H1 (cell line): ENCODE results near the gene GKN2.

Experiments
- CEBPB ChIP-seq: IDR thresholded peaks from 2 replicates; pipeline ENCODE4 v1.6.1; 2012; ENCODE audit warnings: low read depth, low read length
- CHD1 ChIP-seq: IDR thresholded peaks from 2 replicates; pipeline ENCODE4 v1.6.1; 2012; ENCODE audit warnings: low read depth, low read length, improper control_type of control experiment
- CHD7 ChIP-seq: fragments of 300-600 bp; sonication (generic); IDR thresholded peaks from 2 replicates; pipeline ENCODE4 v1.7.1; 2012; ENCODE audit warnings: low read length, moderate library complexity, mild to moderate bottlenecking, inconsistent platforms; ENCODE audit not compliant: insufficient replicate concordance
- CREB1 ChIP-seq: IDR thresholded peaks from 2 replicates; pipeline ENCODE4 v1.6.1; 2012; ENCODE audit warnings: inconsistent platforms
- CTCF ChIP-seq, 3 experiments: IDR thresholded peaks; 1 replicate in 2 of 3; 2 replicates in 1 of 3; pipeline versions ENCODE4 v1.5.1 to v1.6.1; 2011; ENCODE audit warnings: low read length in 3 of 3, mild to moderate bottlenecking in 3 of 3, inconsistent platforms in 2 of 3, low read depth in 1 of 3, moderate library complexity in 1 of 3; ENCODE audit not compliant: insufficient read depth in 1 of 3; ENCODE audit errors: control extremely low read depth in 1 of 3
- EZH2 ChIP-seq: fragments of 200-600 bp; sonication (generic); IDR thresholded peaks from 2 replicates; pipeline ENCODE4 v1.7.1; 2012; ENCODE audit warnings: low read depth, mild to moderate bottlenecking, moderate library complexity, low read length, inconsistent platforms; ENCODE audit not compliant: severe bottlenecking
- JUN ChIP-seq: IDR thresholded peaks from 2 replicates; pipeline ENCODE4 v1.6.1; 2011; ENCODE audit warnings: low read depth, mild to moderate bottlenecking, improper control_type of control experiment, low read length
- POLR2A ChIP-seq, 2 experiments: IDR thresholded peaks; 1 replicate in 1 of 2; 2 replicates in 1 of 2; pipeline ENCODE4 v1.6.1; 2011; ENCODE audit warnings: low read depth in 2 of 2, low read length in 2 of 2, mild to moderate bottlenecking in 2 of 2; ENCODE audit errors: control extremely low read depth in 1 of 2
- POLR2AphosphoS5 ChIP-seq: IDR thresholded peaks from 2 replicates; pipeline ENCODE4 v1.6.1; 2011; ENCODE audit warnings: low read depth, low read length
- POU5F1 ChIP-seq: IDR thresholded peaks from 2 replicates; pipeline ENCODE4 v1.6.1; 2011; ENCODE audit warnings: low read depth, mild to moderate bottlenecking, low read length, moderate library complexity
- SP2 ChIP-seq: IDR thresholded peaks from 2 replicates; pipeline ENCODE4 v1.6.1; 2012; ENCODE audit warnings: mild to moderate bottlenecking, low read length, inconsistent platforms
- TBP ChIP-seq: IDR thresholded peaks from 2 replicates; pipeline ENCODE4 v1.6.1; 2011; ENCODE audit warnings: low read depth, low read length, improper control_type of control experiment
- USF2 ChIP-seq: IDR thresholded peaks from 2 replicates; pipeline ENCODE4 v1.6.1; 2011; ENCODE audit warnings: low read length, improper control_type of control experiment

GRCh38 chr2:68977453-68977852 lies 24.8 kb upstream of the GKN2 start:
- TF ChIP-seq SP2 = no peak
- TF ChIP-seq CEBPB = no peak
- TF ChIP-seq CTCF (IDR thresholded peaks at IDR 0.05; ENCODE audit: control extremely low read depth in 1 of 3, insufficient read depth in 1 of 3, low read depth in 1 of 3, low read length in 3 of 3) = no peak
- no peak for TF ChIP-seq POU5F1
- no peak for TF ChIP-seq USF2
- TF ChIP-seq TBP = no peak
- TF ChIP-seq CHD1 = no peak
- no peak for TF ChIP-seq EZH2
- no peak for TF ChIP-seq CHD7
- TF ChIP-seq POLR2A (IDR thresholded peaks at IDR 0.05; ENCODE audit: control extremely low read depth in 1 of 2, low read depth in 2 of 2, low read length in 2 of 2) = no peak
- TF ChIP-seq POLR2AphosphoS5 = no peak
- no peak for TF ChIP-seq JUN
- no peak for TF ChIP-seq CREB1
